DLD1 (cell line): Measurements from ENCODE around the gene RPL39.
"Not testable (repeated sequence)": the region's sequence is repeated elsewhere in the genome, so short reads cannot be mapped to it uniquely, and the experiment has no call there.

Experiments used
- in situ Hi-C: cut with HindIII; loops from 2 replicates; pipeline ENCODE4 v1.10.0; 2017; ENCODE audit warnings: low sequenced_read_pairs

The RPL39 gene

GRCh38 chrX:119791437-119792231 is at the start of gene RPL39:
TSS of gene RPL39 (minus strand) at chrX:119791630. CDS start at chrX:119791576, 54 bp downstream.
- in situ Hi-C loops = no loop called here

GRCh38 chrX:119833905-119834304 is 42.5 kb upstream of the RPL39 start:
- in situ Hi-C loops = no loop called here

GRCh38 chrX:119828446-119828845 is 37.0 kb upstream of the RPL39 start:
- in situ Hi-C loops = no loop called here

GRCh38 chrX:119826399-119826959 is 35.0 kb upstream of the RPL39 start:
- in situ Hi-C loops = no loop called here

GRCh38 chrX:119824221-119824620 is 32.8 kb upstream of the RPL39 start:
- in situ Hi-C loops = not testable (repeated sequence)

- in situ Hi-C loops = not testable (repeated sequence)
Measured at GRCh38 chrX:119821703-119822102, 30.3 kb upstream of the RPL39 start.

GRCh38 chrX:119817130-119817690 is 25.8 kb upstream of the RPL39 start:
- in situ Hi-C loops = no loop called here

GRCh38 chrX:119816300-119816699 is 24.9 kb upstream of the RPL39 start:
- in situ Hi-C loops = no loop called here

- in situ Hi-C loops = no loop called here
Measured at GRCh38 chrX:119809185-119809666, 17.8 kb upstream of the RPL39 start.

GRCh38 chrX:119808461-119808860 is 17.0 kb upstream of the RPL39 start:
- in situ Hi-C loops = not testable (repeated sequence)

- in situ Hi-C loops = no loop called here
Measured at GRCh38 chrX:119802546-119802945, 11.1 kb upstream of the RPL39 start.

- in situ Hi-C loops = no loop called here
Measured at GRCh38 chrX:119801253-119802221, 10.1 kb upstream of the RPL39 start.

- in situ Hi-C loops = no loop called here
Measured at GRCh38 chrX:119790977-119791436, 423 bp downstream of the RPL39 start.

- in situ Hi-C loops = no loop called here
Measured at GRCh38 chrX:119784747-119785446, 6.5 kb downstream of the RPL39 start.

GRCh38 chrX:119783026-119783425 is 8.4 kb downstream of the RPL39 start:
- in situ Hi-C loops = no loop called here

GRCh38 chrX:119778829-119779228 is 12.6 kb downstream of the RPL39 start:
- in situ Hi-C loops = no loop called here

- in situ Hi-C loops = no loop called here
Measured at GRCh38 chrX:119775517-119776238, 15.8 kb downstream of the RPL39 start.

- in situ Hi-C loops = not testable (repeated sequence)
Measured at GRCh38 chrX:119769388-119769787, 22.0 kb downstream of the RPL39 start.

GRCh38 chrX:119768436-119768835 is 23.0 kb downstream of the RPL39 start:
- in situ Hi-C loops = not testable (repeated sequence)
